Measurements from ENCODE around the gene MRPL47. TPM values are rescaled to one million over a fixed set of nuclear protein-coding genes. Genes with fewer than 3 reads are reported as not detected.

MRPL47 gene
- total RNA-seq, 2 donors from 2014 or later = 39.7 to 47.2 TPM

Other genes starting within 250 kb of the MRPL47 start
- gene GNB4, start 153.2 kb downstream of the MRPL47 start, total RNA-seq = under 1 TPM; 0.39 to 0.60 TPM
- gene ACTL6A, start 41.7 kb downstream of the MRPL47 start, total RNA-seq = 10 to 100 TPM; 77.5 to 79.2 TPM
- 100 to 1,000 TPM; 114 to 133 TPM for gene NDUFB5, start 156 bp upstream of the MRPL47 start, total RNA-seq
- gene USP13, start 48.4 kb upstream of the MRPL47 start, total RNA-seq = 10 to 100 TPM in 1 of 2 donors, 1 to 10 TPM in 1; 8.1 to 12.4 TPM

Measured in activated T-cell treated with anti-CD3 and anti-CD28 coated beads, Interleukin-2, amount 50 U/mL, for 72 hours (primary cell).